WTC11 (cell line): ENCODE measurements around the gene MTCL1.

Experiments
- ATF1 ChIP-seq: sonication (generic); formaldehyde crosslinking; IDR thresholded peaks from 2 replicates; pipeline ENCODE4 v1.8.1; 2023; ENCODE audit warnings: mild to moderate bottlenecking, moderate library complexity, missing genetic modification reagents
- CBFB ChIP-seq: sonication (generic); formaldehyde crosslinking; IDR thresholded peaks from 2 replicates; pipeline ENCODE4 v1.8.1; 2022; ENCODE audit warnings: mild to moderate bottlenecking, low read depth, missing genetic modification reagents
- FOXJ3 ChIP-seq: sonication (generic); formaldehyde crosslinking; IDR thresholded peaks from 2 replicates; pipeline ENCODE4 v1.9.0; 2021; ENCODE audit warnings: missing genetic modification reagents, mild to moderate bottlenecking, borderline replicate concordance
- OVOL2 ChIP-seq: fragments of 250-450 bp; sonication (Bioruptor Pico); IDR thresholded peaks from 2 replicates; pipeline ENCODE4 v1.9.0; 2021; ENCODE audit warnings: mild to moderate bottlenecking, borderline replicate concordance
- PRRX2 ChIP-seq: fragments of 250-450 bp; sonication (Bioruptor Pico); IDR thresholded peaks from 2 replicates; pipeline ENCODE4 v1.8.0; 2021; ENCODE audit warnings: mild to moderate bottlenecking
- TEAD4 ChIP-seq: sonication (generic); formaldehyde crosslinking; IDR thresholded peaks from 2 replicates; pipeline ENCODE4 v1.8.0; 2022; ENCODE audit warnings: mild to moderate bottlenecking, missing genetic modification reagents
- ZNF138 ChIP-seq: sonication (generic); formaldehyde crosslinking; conservative IDR thresholded peaks from 2 replicates; pipeline ENCODE4 v1.8.1; 2022; ENCODE audit warnings: mild to moderate bottlenecking, moderate library complexity, missing genetic modification reagents
- TF ChIP-seq, protein P1 (sequence below): fragments of 200-600 bp; IDR thresholded peaks from 2 replicates; pipeline ENCODE4 v1.8.0; 2022; ENCODE audit warnings: antibody characterized with exemption
- TF ChIP-seq, protein P2 (sequence below): sonication (generic); formaldehyde crosslinking; IDR thresholded peaks from 2 replicates; pipeline ENCODE4 v1.8.1; 2023; ENCODE audit warnings: mild to moderate bottlenecking, missing genetic modification reagents, borderline replicate concordance
- TF ChIP-seq, protein P3 (sequence below): fragments of 250-450 bp; sonication (Bioruptor Pico); IDR thresholded peaks from 2 replicates; pipeline ENCODE4 v1.9.0; 2021; ENCODE audit warnings: mild to moderate bottlenecking, borderline replicate concordance
- TF ChIP-seq, protein P4 (sequence below): sonication (generic); formaldehyde crosslinking; IDR thresholded peaks from 2 replicates; pipeline ENCODE4 v1.8.0; 2022; ENCODE audit warnings: mild to moderate bottlenecking, missing genetic modification reagents
- TF ChIP-seq, protein P5 (sequence below): sonication (generic); formaldehyde crosslinking; IDR thresholded peaks from 2 replicates; pipeline ENCODE4 v1.8.1; 2022; ENCODE audit warnings: mild to moderate bottlenecking, missing genetic modification reagents, moderate library complexity, borderline replicate concordance

DNA sequence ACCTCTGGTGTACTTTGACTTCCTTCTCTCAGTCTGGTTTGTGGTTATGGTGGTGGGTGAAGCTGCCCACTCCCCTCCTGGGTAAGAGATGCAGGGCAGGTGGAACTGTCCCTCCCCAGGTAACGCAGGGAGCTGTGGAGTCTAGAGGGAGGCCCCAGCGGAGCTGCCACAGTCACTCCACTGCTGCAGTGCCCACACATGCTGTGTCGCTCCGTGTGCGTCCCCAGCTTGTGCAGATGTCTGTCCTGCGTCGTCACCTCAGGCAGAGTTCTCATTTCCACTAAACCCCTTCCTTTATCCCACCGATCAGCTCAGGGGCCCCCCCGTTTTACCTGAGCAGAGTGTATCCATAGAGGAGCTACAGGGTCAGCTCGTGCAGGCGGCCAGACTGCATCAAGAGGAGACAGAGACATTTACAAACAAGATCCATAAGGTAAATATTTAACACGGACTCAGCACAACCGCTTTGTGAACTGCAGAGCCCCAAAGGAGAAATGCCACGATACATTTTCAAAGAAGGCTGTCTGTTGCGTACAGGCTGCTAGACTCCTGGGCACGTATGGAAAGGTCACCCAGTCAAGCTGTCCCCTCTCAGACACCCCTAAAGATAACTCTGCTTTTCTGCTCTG is 87.4 kb downstream of the MTCL1 start:
- TF ChIP-seq ATF1 (CRISPR knock-in tag): no peak
- TF ChIP-seq PRRX2: no peak
- TF ChIP-seq, protein P1, sequence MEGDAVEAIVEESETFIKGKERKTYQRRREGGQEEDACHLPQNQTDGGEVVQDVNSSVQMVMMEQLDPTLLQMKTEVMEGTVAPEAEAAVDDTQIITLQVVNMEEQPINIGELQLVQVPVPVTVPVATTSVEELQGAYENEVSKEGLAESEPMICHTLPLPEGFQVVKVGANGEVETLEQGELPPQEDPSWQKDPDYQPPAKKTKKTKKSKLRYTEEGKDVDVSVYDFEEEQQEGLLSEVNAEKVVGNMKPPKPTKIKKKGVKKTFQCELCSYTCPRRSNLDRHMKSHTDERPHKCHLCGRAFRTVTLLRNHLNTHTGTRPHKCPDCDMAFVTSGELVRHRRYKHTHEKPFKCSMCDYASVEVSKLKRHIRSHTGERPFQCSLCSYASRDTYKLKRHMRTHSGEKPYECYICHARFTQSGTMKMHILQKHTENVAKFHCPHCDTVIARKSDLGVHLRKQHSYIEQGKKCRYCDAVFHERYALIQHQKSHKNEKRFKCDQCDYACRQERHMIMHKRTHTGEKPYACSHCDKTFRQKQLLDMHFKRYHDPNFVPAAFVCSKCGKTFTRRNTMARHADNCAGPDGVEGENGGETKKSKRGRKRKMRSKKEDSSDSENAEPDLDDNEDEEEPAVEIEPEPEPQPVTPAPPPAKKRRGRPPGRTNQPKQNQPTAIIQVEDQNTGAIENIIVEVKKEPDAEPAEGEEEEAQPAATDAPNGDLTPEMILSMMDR: no peak
- TF ChIP-seq ZNF138: no peak
- TF ChIP-seq, protein P2, sequence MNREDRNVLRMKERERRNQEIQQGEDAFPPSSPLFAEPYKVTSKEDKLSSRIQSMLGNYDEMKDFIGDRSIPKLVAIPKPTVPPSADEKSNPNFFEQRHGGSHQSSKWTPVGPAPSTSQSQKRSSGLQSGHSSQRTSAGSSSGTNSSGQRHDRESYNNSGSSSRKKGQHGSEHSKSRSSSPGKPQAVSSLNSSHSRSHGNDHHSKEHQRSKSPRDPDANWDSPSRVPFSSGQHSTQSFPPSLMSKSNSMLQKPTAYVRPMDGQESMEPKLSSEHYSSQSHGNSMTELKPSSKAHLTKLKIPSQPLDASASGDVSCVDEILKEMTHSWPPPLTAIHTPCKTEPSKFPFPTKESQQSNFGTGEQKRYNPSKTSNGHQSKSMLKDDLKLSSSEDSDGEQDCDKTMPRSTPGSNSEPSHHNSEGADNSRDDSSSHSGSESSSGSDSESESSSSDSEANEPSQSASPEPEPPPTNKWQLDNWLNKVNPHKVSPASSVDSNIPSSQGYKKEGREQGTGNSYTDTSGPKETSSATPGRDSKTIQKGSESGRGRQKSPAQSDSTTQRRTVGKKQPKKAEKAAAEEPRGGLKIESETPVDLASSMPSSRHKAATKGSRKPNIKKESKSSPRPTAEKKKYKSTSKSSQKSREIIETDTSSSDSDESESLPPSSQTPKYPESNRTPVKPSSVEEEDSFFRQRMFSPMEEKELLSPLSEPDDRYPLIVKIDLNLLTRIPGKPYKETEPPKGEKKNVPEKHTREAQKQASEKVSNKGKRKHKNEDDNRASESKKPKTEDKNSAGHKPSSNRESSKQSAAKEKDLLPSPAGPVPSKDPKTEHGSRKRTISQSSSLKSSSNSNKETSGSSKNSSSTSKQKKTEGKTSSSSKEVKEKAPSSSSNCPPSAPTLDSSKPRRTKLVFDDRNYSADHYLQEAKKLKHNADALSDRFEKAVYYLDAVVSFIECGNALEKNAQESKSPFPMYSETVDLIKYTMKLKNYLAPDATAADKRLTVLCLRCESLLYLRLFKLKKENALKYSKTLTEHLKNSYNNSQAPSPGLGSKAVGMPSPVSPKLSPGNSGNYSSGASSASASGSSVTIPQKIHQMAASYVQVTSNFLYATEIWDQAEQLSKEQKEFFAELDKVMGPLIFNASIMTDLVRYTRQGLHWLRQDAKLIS (CRISPR knock-in tag): no peak
- no peak for TF ChIP-seq FOXJ3 (CRISPR knock-in tag)
- TF ChIP-seq, protein P3, sequence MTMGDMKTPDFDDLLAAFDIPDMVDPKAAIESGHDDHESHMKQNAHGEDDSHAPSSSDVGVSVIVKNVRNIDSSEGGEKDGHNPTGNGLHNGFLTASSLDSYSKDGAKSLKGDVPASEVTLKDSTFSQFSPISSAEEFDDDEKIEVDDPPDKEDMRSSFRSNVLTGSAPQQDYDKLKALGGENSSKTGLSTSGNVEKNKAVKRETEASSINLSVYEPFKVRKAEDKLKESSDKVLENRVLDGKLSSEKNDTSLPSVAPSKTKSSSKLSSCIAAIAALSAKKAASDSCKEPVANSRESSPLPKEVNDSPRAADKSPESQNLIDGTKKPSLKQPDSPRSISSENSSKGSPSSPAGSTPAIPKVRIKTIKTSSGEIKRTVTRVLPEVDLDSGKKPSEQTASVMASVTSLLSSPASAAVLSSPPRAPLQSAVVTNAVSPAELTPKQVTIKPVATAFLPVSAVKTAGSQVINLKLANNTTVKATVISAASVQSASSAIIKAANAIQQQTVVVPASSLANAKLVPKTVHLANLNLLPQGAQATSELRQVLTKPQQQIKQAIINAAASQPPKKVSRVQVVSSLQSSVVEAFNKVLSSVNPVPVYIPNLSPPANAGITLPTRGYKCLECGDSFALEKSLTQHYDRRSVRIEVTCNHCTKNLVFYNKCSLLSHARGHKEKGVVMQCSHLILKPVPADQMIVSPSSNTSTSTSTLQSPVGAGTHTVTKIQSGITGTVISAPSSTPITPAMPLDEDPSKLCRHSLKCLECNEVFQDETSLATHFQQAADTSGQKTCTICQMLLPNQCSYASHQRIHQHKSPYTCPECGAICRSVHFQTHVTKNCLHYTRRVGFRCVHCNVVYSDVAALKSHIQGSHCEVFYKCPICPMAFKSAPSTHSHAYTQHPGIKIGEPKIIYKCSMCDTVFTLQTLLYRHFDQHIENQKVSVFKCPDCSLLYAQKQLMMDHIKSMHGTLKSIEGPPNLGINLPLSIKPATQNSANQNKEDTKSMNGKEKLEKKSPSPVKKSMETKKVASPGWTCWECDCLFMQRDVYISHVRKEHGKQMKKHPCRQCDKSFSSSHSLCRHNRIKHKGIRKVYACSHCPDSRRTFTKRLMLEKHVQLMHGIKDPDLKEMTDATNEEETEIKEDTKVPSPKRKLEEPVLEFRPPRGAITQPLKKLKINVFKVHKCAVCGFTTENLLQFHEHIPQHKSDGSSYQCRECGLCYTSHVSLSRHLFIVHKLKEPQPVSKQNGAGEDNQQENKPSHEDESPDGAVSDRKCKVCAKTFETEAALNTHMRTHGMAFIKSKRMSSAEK (CRISPR knock-in tag): no peak
- TF ChIP-seq, protein P4, sequence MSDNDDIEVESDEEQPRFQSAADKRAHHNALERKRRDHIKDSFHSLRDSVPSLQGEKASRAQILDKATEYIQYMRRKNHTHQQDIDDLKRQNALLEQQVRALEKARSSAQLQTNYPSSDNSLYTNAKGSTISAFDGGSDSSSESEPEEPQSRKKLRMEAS: no peak
- no peak for TF ChIP-seq CBFB (CRISPR knock-in tag)
- no peak for TF ChIP-seq OVOL2 (CRISPR knock-in tag)
- TF ChIP-seq, protein P5, sequence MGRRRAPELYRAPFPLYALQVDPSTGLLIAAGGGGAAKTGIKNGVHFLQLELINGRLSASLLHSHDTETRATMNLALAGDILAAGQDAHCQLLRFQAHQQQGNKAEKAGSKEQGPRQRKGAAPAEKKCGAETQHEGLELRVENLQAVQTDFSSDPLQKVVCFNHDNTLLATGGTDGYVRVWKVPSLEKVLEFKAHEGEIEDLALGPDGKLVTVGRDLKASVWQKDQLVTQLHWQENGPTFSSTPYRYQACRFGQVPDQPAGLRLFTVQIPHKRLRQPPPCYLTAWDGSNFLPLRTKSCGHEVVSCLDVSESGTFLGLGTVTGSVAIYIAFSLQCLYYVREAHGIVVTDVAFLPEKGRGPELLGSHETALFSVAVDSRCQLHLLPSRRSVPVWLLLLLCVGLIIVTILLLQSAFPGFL: no peak
- TF ChIP-seq TEAD4 (CRISPR knock-in tag): no peak
